ENCODE data around the gene KCNIP4.

The KCNIP4 gene

DNA sequence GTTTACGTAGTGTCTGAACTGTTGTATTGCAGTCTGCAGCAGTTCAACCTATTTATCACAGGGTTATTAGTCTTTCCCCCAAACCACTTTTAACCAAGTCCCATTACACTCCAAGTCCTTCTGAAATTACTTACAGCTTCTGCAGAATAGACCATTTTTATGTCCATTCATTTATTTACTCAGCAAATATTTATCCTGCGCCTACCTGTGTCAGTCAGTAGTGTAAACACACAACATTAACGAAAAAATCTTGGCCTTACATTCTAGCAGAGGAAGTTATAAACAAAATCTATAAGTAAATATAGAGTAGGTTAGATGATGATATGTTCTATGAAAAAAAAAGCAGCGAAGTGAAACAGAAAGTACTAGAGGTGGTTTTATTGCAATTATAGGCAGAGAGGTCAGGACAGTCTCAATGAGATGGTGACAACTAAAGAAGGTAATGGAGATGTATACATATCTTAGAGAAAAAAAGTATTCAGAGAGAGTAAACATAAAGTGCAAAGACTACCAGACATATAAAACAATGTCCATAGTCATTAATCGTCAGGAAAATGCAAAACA, 534.7 kb downstream of the KCNIP4 start:
- no peak for TF ChIP-seq CTCF (IDR thresholded peaks at IDR 0.05; ENCODE audit: low read depth, low read length, missing control alignments)
- no peak for DNase-seq (ENCODE audit: extremely low read depth, low read depth)
- H3K4me3 ChIP-seq (replicated peaks; ENCODE audit: low read depth, low read length), result no peak overlapping the region

- TF ChIP-seq CTCF (IDR thresholded peaks at IDR 0.05; ENCODE audit: low read depth, low read length, missing control alignments), result no peak
- H3K4me3 ChIP-seq (replicated peaks; ENCODE audit: low read depth, low read length), result no peak overlapping the region
- no peak for DNase-seq (ENCODE audit: extremely low read depth, low read depth)
Measured at GRCh38 chr4:21411086-21411485, 537.5 kb downstream of the KCNIP4 start.

- no peak for DNase-seq (ENCODE audit: extremely low read depth, low read depth)
- H3K4me3 ChIP-seq (replicated peaks; ENCODE audit: low read depth, low read length), result no peak overlapping the region
- TF ChIP-seq CTCF (IDR thresholded peaks at IDR 0.05; ENCODE audit: low read depth, low read length, missing control alignments), result no peak
Measured at GRCh38 chr4:21410372-21410771, 538.2 kb downstream of the KCNIP4 start.

DNA sequence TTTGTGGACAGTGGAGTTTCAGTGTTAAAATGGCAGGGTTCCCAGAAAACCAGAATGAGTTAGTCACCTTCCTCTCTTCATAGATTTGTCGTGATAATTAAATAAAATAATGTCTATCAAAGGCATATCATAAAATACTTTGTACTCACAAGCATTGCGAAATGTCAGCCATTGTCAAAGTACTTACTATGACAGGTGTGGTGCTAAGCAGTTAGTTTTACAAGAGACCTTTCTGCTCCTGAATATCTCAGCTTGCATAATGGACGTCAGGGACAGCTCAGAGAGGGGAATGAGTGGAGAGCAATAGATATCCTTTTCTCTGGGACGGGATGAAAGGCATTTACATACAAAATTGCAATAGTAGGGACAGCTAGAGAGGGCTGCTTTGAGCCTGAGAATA, 560.9 kb downstream of the KCNIP4 start:
- TF ChIP-seq CTCF (IDR thresholded peaks at IDR 0.05; ENCODE audit: low read depth, low read length, missing control alignments), result no peak
- no peak for DNase-seq (ENCODE audit: extremely low read depth, low read depth)
- no peak overlapping the region for H3K4me3 ChIP-seq (replicated peaks; ENCODE audit: low read depth, low read length)

DNA sequence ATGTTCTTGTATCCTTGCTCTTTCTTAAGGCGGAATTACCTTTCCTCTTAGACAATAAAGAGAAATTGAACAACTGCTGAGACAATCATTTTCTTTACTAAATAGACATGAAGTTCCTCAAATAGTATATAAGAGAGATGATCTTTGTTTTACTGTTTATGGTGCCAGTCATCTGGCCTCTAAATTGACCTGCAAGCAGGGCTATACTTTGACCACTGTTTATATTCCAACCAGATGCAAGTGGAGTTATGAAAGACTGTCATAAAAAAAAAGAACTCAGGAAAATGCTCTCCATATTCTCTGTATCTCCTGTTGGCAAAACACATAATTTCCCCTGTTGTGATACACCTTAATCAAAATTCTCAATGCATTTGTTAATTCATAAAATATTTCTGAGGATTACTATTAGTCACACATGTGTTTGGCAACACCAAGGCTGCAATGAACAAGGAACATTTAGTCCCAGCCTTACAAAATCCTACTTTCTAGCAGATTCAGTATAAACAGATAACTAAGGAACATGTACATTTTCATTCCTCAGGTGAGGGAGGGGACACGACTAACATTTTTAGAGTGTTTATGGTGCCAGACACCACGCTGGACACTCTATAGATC, 562.3 kb downstream of the KCNIP4 start:
- no peak overlapping the region for H3K4me3 ChIP-seq (replicated peaks; ENCODE audit: low read depth, low read length)
- TF ChIP-seq CTCF (IDR thresholded peaks at IDR 0.05; ENCODE audit: low read depth, low read length, missing control alignments), result no peak
- no peak for DNase-seq (ENCODE audit: extremely low read depth, low read depth)

DNA sequence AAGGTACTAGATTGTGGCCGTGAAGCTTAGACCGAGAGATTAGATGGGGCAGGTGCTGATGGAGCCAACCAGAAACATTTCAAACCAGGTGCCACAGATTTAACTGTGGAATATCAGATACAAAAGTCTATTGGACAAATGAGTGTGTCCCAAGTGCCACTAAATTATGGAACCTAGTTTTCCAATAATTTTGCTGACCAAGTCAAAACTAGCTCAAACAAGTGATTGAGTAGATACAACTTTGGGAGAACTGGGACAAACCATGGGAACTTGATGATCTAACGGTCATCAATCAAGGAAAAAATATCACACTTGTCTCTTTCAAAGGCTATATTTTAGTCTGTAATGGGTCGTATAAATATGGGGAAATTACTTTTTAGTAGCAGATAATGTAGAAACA, 562.9 kb downstream of the KCNIP4 start:
- no peak overlapping the region for H3K4me3 ChIP-seq (replicated peaks; ENCODE audit: low read depth, low read length)
- no peak for DNase-seq (ENCODE audit: extremely low read depth, low read depth)
- no peak for TF ChIP-seq CTCF (IDR thresholded peaks at IDR 0.05; ENCODE audit: low read depth, low read length, missing control alignments)

DNA sequence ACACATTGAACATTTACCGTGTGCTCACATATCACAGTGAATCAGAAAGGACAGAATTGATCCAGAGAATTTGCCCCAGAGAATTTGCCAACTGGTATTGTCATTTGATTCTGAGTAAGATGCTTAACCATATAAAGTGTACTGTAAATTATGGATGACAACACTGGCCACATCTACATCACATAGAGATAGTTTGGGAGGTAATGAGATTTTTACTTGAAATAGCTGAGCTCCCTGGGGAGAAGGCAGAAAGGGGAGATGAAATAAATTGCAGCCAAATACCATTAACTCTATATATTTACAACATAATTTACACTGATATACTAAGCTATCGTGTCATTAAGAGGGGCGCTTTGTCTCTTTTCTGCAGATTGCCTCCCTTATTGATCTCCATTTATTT, 564.0 kb downstream of the KCNIP4 start:
- no peak for TF ChIP-seq CTCF (IDR thresholded peaks at IDR 0.05; ENCODE audit: low read depth, low read length, missing control alignments)
- DNase-seq (ENCODE audit: extremely low read depth, low read depth), result no peak
- H3K4me3 ChIP-seq (replicated peaks; ENCODE audit: low read depth, low read length), result no peak overlapping the region
